GM21529 (cell line): ENCODE results near the gene PLEKHO2.

ENCODE experiments used
- ATAC-seq: cut with Tn5 transposase; IDR thresholded peaks from one replicate; pipeline ENCODE4 v1.9.1; 2021; ENCODE audit not compliant: unreplicated experiment

PLEKHO2 gene

DNA sequence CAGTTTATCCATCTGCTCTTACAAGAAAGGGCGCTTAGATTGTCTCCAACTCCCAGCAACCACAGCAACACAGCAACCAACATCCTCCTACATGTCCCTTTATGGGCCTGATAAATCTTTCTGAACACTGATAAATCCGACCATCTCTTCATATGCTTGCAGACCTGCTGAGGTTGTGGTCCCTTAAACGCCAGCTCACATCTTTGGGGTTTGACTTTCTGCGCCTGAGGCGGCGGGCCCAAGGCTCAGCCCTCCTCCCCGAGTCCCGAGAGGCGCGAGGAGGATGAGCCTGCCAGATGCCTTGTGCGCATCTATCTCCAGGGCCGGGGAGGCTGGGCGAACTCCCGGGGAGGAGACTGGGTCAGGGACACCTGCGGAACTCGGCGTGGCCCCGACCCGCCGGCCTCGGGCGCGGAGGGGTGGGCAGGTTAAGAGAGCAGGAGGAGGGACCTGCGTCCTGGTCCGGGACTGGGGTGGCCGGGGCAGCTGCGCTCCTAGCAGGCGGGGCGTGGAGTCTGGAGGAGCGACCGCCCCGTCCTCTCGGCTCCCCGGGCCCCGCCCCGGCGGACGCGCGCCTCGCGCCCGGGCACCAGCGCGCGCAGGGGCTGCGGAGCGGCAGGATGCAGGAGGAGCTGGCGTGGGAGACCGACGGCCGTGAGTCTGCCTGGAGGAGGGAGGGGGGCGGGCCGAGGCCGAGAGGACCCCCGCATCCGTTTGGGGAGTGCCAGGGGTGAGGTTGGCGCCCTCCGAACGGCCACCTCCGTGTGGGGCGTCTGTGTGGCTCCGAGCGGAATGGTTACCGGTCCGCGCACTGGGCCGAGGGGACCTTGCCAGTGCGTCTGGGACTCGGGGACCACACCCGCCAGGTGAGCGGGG lies 69.8 kb downstream of the PLEKHO2 start, which contains the start of gene ANKDD1A:
Gene ANKDD1A (plus strand): TSS at position 592 of the 876 bp plus-strand sequence. CDS start 29 bp downstream, at position 621.
- peak; percentile 84 for ATAC-seq

GRCh38 chr15:64912379-64913325 lies 70.9 kb downstream of the PLEKHO2 start:
- ATAC-seq: no peak

GRCh38 chr15:64915518-64916227 lies 74.0 kb downstream of the PLEKHO2 start:
- ATAC-seq: no peak

GRCh38 chr15:64916365-64916764 lies 74.7 kb downstream of the PLEKHO2 start:
- ATAC-seq: no peak

GRCh38 chr15:64917211-64917610 lies 75.5 kb downstream of the PLEKHO2 start:
- ATAC-seq: no peak
